ENCODE measurements around the gene VIM.
"Not testable (repeated sequence)": the region's sequence is repeated elsewhere in the genome, so short reads cannot be mapped to it uniquely, and the experiment has no call there.

VIM gene

DNA sequence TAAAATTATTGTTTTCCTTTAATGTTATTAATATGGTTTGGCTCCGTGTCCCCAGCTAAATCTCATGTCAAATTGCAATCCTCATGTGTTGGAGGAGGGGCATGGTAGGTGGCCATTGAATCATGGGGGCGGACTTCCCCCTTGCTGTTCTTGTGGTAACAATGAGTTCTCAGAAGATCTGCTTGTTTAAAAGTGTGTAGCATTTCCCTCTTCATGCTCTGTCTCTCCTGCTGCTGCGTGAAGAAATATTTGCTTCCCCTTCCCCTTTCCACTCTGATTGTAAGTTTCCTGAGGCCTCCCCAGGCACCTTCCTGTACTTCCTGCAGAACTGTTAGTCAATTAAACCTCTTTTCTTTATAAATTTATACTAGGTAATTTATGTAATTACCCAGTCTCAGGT lies 27.5 kb downstream of the VIM start:
- no peak overlapping the region for H3K4me3 ChIP-seq (ENCODE audit: low read depth, low read length)

DNA sequence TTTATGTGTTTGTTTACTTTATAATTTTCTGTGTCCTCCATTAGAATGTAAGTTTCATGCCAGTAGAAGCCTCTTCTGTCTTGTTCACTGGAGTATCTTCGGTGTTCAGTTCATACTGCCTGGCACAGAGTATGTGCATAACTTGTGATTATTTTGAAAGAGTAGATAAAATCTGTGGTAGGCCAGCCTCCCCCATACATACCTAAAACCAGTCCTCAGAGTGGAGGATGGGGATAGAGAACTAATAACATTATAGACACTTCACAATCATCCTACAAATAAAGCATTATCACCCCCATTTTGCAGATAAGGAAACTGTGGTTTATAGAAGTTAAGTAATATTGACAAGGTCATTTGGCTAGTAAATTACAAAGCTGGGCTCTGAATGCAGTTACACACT lies 28.0 kb downstream of the VIM start:
- no peak overlapping the region for H3K4me3 ChIP-seq (ENCODE audit: low read depth, low read length)

DNA sequence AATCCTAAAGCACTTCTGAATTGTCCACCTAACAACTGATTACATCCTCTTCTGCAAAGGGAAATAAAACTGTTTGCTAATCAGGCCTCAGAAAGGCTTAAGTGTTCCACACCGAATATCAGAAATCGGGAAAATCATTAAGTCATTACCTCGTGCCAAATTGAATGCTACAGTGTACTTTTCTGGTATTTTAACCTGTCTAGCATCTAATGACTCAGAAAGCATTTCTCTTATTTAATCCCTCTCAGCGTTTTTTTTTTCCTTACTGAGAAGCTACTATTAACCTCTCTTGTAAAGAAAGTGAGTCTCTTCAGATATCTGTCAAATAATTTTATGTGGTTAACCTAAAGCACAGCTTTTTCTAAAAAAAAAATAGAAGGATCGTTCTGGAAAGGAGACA lies 28.6 kb downstream of the VIM start:
- H3K4me3 ChIP-seq (ENCODE audit: low read depth, low read length) = no peak overlapping the region

DNA sequence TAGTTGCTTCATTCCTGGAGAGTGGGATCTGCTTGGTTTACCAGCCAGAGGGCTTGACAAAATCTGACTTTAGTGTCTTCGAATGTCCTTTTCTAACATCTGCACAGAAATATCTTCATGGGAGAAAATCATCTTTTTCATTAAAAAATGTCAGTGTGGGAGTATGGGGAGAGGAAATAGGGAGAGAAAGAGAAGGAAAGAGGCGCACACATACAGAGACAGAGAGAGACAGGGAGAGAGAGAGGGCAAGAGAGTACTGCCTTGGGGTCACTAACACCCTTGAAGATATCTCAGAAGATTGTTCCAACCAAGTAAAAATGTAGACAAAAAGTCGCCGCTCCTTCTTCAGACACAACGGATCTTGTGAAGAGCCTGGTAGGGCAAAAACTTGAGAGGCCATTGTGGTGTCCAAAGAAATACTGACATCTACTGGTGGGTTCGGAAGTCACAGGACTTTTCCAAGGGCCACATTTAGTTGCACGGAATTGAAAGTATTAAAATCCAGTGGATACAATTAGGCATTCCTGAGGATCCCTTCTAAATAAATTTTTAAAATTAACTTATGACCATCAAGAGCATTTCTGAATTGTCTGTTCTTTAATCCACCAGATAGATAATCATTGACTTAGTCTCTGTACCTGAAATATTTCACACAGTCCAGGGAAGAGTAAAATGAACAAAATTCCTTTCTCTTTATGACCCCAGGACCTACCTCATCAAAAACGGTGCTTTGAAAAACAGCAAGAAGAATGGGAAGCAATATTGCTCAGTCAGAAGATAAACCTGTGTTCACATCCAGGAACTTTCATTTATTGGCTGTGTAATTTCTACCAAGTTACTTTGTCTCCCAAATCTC lies 29.7 kb downstream of the VIM start:
- H3K4me3 ChIP-seq (ENCODE audit: low read depth, low read length) = no peak overlapping the region

DNA sequence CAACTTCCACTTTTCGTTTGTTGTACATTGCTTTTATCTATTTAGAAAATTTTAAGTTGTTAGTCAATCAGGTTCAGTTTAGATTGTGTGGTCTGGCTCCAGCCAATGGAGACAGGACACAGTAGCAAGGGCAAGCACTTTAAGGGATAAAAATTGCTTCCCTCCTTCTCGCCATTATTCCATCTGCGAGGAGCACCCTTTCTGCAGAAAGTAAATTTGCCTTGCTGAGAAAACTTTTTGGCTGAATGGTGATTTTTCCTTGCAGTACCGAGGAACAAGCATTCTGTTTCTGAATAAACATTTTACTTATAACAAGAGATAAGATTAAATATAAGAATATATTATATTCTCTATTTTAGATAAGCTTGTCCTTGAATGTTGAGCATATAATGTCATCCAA lies 34.5 kb downstream of the VIM start:
- H3K4me3 ChIP-seq (ENCODE audit: low read depth, low read length) = no peak overlapping the region

DNA sequence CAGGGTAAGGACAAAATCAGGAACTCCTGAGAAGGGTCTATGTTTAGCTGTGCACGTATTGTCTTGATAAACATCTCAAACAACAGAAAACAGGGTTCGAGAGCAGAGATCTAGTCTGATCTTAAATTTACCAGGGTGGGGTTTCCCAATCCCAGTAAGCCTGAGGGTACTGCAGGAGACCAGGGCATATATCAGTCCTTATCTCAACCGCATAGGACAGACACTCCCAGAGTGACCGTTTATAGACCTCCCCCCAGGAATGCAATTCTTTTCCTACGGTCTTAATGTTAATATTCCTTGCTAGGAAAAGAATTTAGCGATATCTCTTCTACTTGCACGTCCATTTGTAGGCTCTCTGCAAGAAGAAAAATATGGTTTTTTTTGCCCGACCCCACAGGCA lies 35.5 kb downstream of the VIM start:
- H3K4me3 ChIP-seq (ENCODE audit: low read depth, low read length) = no peak overlapping the region

DNA sequence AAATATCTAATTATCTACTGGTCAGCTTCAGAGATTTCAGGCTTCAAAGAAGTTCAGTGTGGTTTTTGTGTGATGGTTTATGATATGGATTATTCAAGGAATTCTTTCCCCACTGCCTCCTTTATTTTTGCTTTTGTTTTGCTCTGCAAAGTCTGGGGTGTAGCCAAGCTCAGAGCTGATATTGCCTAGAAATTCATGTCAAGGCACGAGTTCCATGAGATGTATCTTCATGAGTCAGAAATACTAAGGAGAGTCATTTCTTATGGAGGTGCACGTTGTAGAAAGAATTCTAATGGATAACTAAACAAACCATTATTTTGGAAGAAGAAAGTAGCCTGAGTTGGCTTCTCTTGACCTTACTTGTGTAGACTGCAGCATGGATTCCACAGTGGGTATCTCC lies 37.4 kb downstream of the VIM start:
- H3K4me3 ChIP-seq (ENCODE audit: low read depth, low read length) = no peak overlapping the region

DNA sequence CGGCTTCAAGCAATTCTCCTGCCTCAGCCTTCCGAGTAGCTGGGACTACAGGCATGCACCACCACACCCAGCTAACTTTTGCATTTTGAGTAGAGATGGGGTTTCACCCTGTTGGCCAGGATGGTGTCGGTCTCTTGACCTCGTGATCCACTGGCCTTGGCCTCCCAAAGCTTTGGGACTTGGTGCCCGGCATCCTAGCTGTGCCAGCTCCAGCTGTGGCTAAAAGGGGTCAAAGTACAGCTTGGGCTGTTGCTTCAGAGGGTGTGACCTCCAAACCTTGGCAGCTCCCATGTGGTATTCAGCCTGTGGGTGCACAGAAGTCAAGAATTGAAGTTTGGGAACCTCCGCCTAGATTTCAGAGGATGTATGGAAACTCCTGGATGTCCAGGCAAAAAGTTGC lies 38.5 kb downstream of the VIM start:
- H3K4me3 ChIP-seq (ENCODE audit: low read depth, low read length) = not testable (repeated sequence)

DNA sequence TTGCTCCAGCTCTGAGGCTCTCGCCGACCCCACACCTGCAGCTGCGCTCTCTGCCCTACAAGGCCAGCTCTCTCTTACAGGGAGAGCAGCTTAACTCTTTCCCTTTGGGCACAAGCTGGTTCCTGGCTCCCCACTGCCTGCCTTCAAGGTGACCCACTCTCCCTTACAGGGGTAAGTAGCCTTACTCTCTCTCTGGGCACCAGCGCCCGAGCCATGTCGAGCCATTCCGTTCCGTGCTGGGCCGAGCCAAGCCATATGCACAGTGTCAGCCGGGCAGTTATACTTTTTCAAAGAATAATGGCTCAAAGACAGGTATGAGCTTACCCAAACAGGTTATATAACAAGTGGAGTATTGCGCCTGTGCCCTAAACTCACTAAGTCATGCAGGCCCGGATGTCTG lies 44.6 kb downstream of the VIM start:
- H3K4me3 ChIP-seq (ENCODE audit: low read depth, low read length) = no peak overlapping the region

DNA sequence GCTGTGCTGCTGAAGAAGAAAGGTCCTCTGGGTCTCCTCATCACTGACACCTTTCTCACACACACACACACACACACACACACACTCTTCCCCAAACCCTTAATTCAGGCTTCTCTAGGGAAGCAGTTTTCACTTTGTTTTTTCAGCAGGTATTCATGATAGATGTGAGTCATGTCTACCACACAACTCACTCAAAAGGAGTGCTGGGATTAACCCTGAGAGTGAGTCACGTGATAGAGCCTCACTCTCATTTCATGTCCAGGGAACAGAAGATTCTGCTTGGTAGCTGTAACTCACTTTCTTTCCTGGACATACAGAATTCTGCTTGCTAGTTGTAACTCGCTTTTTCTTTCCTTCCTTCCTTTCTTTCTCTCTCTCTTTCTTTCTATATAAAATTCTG lies 45.4 kb downstream of the VIM start:
- no peak overlapping the region for H3K4me3 ChIP-seq (ENCODE audit: low read depth, low read length)

DNA sequence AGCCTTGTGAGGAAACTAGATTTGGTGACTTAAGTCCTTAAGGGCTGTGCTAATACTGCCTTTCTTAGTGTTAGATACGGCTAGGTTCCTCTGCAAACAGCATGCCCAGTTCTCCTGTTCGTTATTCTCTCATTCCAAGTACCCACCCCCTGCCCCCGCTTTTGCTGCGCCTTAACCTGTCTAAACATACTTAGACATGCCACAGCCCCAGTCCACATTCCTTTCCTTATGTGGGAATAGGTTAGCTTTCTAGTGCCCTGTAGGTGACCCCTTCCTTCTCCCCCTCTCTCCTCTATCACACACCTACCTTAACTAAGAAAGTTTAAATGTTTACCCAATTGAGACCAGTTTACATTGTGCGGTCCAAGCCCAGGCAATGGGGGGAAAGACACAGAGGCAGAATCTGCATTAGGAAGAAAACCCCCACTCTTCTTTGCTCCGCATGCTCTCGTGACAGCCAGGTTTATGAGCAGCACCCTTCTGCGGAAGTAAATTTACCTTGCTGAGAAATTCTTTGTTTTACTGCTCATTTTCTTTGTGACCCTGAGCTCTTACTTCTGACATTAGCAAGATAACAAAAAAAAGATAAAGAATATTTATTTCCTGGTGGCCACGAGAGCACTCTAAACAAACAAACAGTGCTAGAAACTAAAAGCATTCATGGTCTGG lies 48.8 kb downstream of the VIM start:
- H3K4me3 ChIP-seq (ENCODE audit: low read depth, low read length) = no peak overlapping the region

DNA sequence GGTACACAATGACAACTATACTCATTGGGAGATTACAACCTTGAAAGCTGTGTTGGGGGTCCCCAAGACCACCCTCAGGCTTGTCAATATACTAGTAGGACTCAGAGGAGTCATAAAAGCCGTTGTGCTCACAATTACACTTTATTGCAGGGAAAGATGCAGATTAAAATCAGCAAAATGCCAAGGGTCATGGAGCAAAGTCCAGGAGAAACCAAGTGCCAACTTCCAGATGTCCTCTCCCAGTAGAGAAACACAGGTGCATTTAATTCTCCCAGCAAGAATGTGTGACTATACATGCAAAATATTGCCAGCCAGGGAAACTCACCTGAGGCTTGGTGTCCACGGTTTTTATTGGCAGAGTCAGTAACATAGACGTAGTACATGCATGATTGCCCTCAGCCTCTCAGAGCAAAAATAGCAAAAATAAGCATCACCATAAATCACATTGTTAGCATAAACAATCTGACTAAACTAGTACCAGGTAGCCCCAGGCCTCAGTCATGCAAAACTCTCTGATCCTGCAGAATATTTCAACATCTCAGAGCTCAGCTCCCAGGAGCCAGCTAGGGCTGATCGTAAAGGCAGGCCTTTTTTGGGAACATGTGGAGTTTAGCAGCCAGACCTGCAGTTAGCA lies 50.7 kb downstream of the VIM start:
- H3K4me3 ChIP-seq (ENCODE audit: low read depth, low read length) = no peak overlapping the region

DNA sequence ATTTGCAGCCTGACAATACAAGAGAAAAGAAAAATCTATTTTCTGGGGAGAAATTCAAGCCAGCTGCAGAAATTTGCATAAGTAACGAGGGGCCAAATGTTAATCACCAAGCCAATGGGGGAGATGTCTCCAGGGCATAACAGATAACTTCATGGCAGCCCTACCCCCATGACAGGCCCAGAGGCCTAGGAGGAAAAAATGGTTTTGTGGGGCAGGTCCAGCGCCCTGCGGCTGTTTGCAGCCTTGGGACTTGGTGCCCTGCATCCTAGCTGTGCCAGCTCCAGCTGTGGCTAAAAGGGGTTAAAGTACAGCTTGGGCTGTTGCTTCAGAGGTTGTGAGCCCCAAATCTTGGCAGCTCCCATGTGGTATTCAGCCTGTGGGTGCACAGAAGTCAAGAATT lies 54.3 kb downstream of the VIM start:
- no peak overlapping the region for H3K4me3 ChIP-seq (ENCODE audit: low read depth, low read length)

DNA sequence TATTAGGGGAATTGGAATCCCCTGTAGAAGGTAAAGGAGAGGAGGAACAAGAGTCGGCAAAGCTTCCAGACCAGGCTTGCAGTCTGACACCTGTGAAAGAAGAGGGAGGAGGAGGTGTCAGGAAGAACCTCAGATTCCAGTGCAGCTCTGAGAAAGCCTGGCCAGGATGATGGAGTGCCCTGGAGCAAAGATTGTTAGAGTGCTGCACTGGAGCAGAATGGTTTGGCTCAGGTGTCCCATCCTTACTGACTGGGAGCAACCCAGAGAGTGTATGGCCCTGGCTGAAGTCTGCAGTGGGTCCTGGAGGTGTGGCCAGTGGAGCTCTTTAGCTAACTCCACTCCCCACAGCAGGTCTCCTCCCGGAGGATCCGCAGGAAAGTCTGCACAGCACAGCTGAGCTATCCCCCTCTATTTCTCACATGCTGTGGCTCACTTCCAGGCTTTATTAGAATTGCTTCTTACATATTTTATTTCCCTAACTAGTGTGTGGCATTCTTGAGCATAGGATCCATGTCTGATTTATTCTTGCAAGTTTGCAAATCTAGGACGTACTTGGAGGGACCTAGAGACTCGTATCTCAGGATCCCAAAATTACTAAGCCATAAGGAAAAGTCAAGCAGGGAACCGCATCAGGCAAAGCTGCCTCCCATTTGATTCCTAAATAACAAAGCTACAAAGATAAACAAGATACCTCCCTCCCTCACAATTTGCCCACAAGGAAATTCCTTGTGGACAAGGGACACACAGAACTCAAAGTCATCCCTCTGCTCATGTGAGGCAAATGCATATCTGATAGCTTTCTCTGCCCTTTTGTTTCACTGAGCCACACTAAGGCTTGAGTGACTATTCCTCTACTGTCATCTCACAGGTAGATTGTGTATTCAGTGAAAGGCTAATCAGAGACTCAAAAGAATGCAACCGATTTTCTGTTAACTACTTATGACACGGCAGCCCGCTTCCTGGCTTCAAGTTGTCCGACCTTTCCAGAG lies 58.8 kb downstream of the VIM start:
- no peak overlapping the region for H3K4me3 ChIP-seq (ENCODE audit: low read depth, low read length)

Measured in iPS-11a (cell line).